ENCODE data around the gene PLIN1.

PLIN1 gene

GRCh38 chr15:89641053-89641452, 38.1 kb downstream of the PLIN1 start:
- Histone ChIP-seq H3K27ac (ENCODE audit: low read length) (no peak overlapping the region), H3K27me3 (ENCODE audit: control insufficient read depth in 1 of 2, insufficient read depth in 2 of 2, low read length in 2 of 2) (no peaks in the 10 kb centered on the region), H3K36me3 (ENCODE audit: control insufficient read depth in 2 of 2, insufficient read depth in 2 of 2, low read length in 2 of 2) (peaks cover 3 to 13% of the 10 kb centered on the region in 2 donors)

GRCh38 chr15:89640245-89640644, 38.9 kb downstream of the PLIN1 start:
- Histone ChIP-seq H3K9ac (ENCODE audit: low read length in 2 of 2) (no peak overlapping the region), H3K27me3 (ENCODE audit: control insufficient read depth in 1 of 2, insufficient read depth in 2 of 2, low read length in 2 of 2) (no peaks in the 10 kb centered on the region), H3K4me3 (ENCODE audit: low read length in 2 of 2) (no peak overlapping the region), H3K36me3 (ENCODE audit: control insufficient read depth in 2 of 2, insufficient read depth in 2 of 2, low read length in 2 of 2) (peaks cover 3 to 13% of the 10 kb centered on the region in 2 donors), H3K27ac (ENCODE audit: low read length) (no peak overlapping the region), H3K9me3 (ENCODE audit: control insufficient read depth in 2 of 2, low read length in 2 of 2) (no peaks in the 10 kb centered on the region), H3K4me1 (ENCODE audit: control insufficient read depth, insufficient read depth, low read length) (no peaks in the 10 kb centered on the region)

More at GRCh38 chr15:89641053-89641452, 38.1 kb downstream of the PLIN1 start:
- H3K4me3 ChIP-seq (ENCODE audit: low read length in 2 of 2), result no peak overlapping the region
- no peaks in the 10 kb centered on the region for H3K9me3 ChIP-seq (ENCODE audit: control insufficient read depth in 2 of 2, low read length in 2 of 2)
- no peak overlapping the region for H3K9ac ChIP-seq (ENCODE audit: low read length in 2 of 2)
- H3K4me1 ChIP-seq (ENCODE audit: control insufficient read depth, insufficient read depth, low read length), result no peaks in the 10 kb centered on the region

- H3K9ac ChIP-seq (ENCODE audit: low read length in 2 of 2), result no peak overlapping the region
- no peak overlapping the region for H3K27ac ChIP-seq (ENCODE audit: low read length)
- H3K9me3 ChIP-seq (ENCODE audit: control insufficient read depth in 2 of 2, low read length in 2 of 2), result no peaks in the 10 kb centered on the region
- H3K4me1 ChIP-seq (ENCODE audit: control insufficient read depth, insufficient read depth, low read length), result no peaks in the 10 kb centered on the region
- H3K4me3 ChIP-seq (ENCODE audit: low read length in 2 of 2), result no peak overlapping the region
- H3K27me3 ChIP-seq (ENCODE audit: control insufficient read depth in 1 of 2, insufficient read depth in 2 of 2, low read length in 2 of 2), result no peaks in the 10 kb centered on the region
- H3K36me3 ChIP-seq (ENCODE audit: control insufficient read depth in 2 of 2, insufficient read depth in 2 of 2, low read length in 2 of 2), result peaks cover 33 to 38% of the 10 kb centered on the region in 2 donors
Observed at GRCh38 chr15:89633585-89633984, 45.6 kb downstream of the PLIN1 start.

- Histone ChIP-seq H3K27ac (ENCODE audit: low read length) (no peak overlapping the region), H3K4me3 (ENCODE audit: low read length in 2 of 2) (no peak overlapping the region), H3K36me3 (ENCODE audit: control insufficient read depth in 2 of 2, insufficient read depth in 2 of 2, low read length in 2 of 2) (peaks cover 33 to 42% of the 10 kb centered on the region in 2 donors), H3K9me3 (ENCODE audit: control insufficient read depth in 2 of 2, low read length in 2 of 2) (no peaks in the 10 kb centered on the region), H3K9ac (ENCODE audit: low read length in 2 of 2) (no peak overlapping the region), H3K27me3 (ENCODE audit: control insufficient read depth in 1 of 2, insufficient read depth in 2 of 2, low read length in 2 of 2) (no peaks in the 10 kb centered on the region), H3K4me1 (ENCODE audit: control insufficient read depth, insufficient read depth, low read length) (no peaks in the 10 kb centered on the region)
Observed at GRCh38 chr15:89632563-89633430, 46.4 kb downstream of the PLIN1 start.

- Histone ChIP-seq H3K27ac (ENCODE audit: low read length) (no peak overlapping the region), H3K9ac (ENCODE audit: low read length in 2 of 2) (no peak overlapping the region), H3K4me1 (ENCODE audit: control insufficient read depth, insufficient read depth, low read length) (no peaks in the 10 kb centered on the region), H3K36me3 (ENCODE audit: control insufficient read depth in 2 of 2, insufficient read depth in 2 of 2, low read length in 2 of 2) (peaks cover 33 to 46% of the 10 kb centered on the region in 2 donors), H3K27me3 (ENCODE audit: control insufficient read depth in 1 of 2, insufficient read depth in 2 of 2, low read length in 2 of 2) (no peaks in the 10 kb centered on the region), H3K4me3 (ENCODE audit: low read length in 2 of 2) (no peak overlapping the region), H3K9me3 (ENCODE audit: control insufficient read depth in 2 of 2, low read length in 2 of 2) (no peaks in the 10 kb centered on the region)
Observed at GRCh38 chr15:89631902-89632264, 47.3 kb downstream of the PLIN1 start.

- Histone ChIP-seq H3K27ac (ENCODE audit: low read length) (no peak overlapping the region), H3K4me1 (ENCODE audit: control insufficient read depth, insufficient read depth, low read length) (no peaks in the 10 kb centered on the region), H3K9me3 (ENCODE audit: control insufficient read depth in 2 of 2, low read length in 2 of 2) (no peaks in the 10 kb centered on the region), H3K9ac (ENCODE audit: low read length in 2 of 2) (no peak overlapping the region), H3K4me3 (ENCODE audit: low read length in 2 of 2) (no peak overlapping the region), H3K27me3 (ENCODE audit: control insufficient read depth in 1 of 2, insufficient read depth in 2 of 2, low read length in 2 of 2) (no peaks in the 10 kb centered on the region), H3K36me3 (ENCODE audit: control insufficient read depth in 2 of 2, insufficient read depth in 2 of 2, low read length in 2 of 2) (peaks cover 35 to 48% of the 10 kb centered on the region in 2 donors)
Observed at GRCh38 chr15:89630974-89631901, 47.9 kb downstream of the PLIN1 start.

GRCh38 chr15:89630260-89630659, 48.9 kb downstream of the PLIN1 start:
- Histone ChIP-seq H3K27ac (ENCODE audit: low read length) (no peak overlapping the region), H3K4me1 (ENCODE audit: control insufficient read depth, insufficient read depth, low read length) (no peaks in the 10 kb centered on the region), H3K4me3 (ENCODE audit: low read length in 2 of 2) (no peak overlapping the region), H3K36me3 (ENCODE audit: control insufficient read depth in 2 of 2, insufficient read depth in 2 of 2, low read length in 2 of 2) (peaks cover 38 to 49% of the 10 kb centered on the region in 2 donors), H3K9ac (ENCODE audit: low read length in 2 of 2) (no peak overlapping the region), H3K27me3 (ENCODE audit: control insufficient read depth in 1 of 2, insufficient read depth in 2 of 2, low read length in 2 of 2) (no peaks in the 10 kb centered on the region), H3K9me3 (ENCODE audit: control insufficient read depth in 2 of 2, low read length in 2 of 2) (no peaks in the 10 kb centered on the region)

- peaks cover 38 to 50% of the 10 kb centered on the region in 2 donors for H3K36me3 ChIP-seq (ENCODE audit: control insufficient read depth in 2 of 2, insufficient read depth in 2 of 2, low read length in 2 of 2)
- no peaks in the 10 kb centered on the region for H3K27me3 ChIP-seq (ENCODE audit: control insufficient read depth in 1 of 2, insufficient read depth in 2 of 2, low read length in 2 of 2)
Observed at GRCh38 chr15:89629829-89630228, 49.3 kb downstream of the PLIN1 start.

GRCh38 chr15:89628806-89629715, 50.1 kb downstream of the PLIN1 start:
- Histone ChIP-seq H3K36me3 (ENCODE audit: control insufficient read depth in 2 of 2, insufficient read depth in 2 of 2, low read length in 2 of 2) (peaks cover 38 to 50% of the 10 kb centered on the region in 2 donors), H3K9ac (ENCODE audit: low read length in 2 of 2) (no peak overlapping the region), H3K27me3 (ENCODE audit: control insufficient read depth in 1 of 2, insufficient read depth in 2 of 2, low read length in 2 of 2) (no peaks in the 10 kb centered on the region), H3K9me3 (ENCODE audit: control insufficient read depth in 2 of 2, low read length in 2 of 2) (no peaks in the 10 kb centered on the region), H3K4me1 (ENCODE audit: control insufficient read depth, insufficient read depth, low read length) (no peaks in the 10 kb centered on the region), H3K27ac (ENCODE audit: low read length) (no peak overlapping the region), H3K4me3 (ENCODE audit: low read length in 2 of 2) (no peak overlapping the region)

More at GRCh38 chr15:89629829-89630228, 49.3 kb downstream of the PLIN1 start:
- H3K4me3 ChIP-seq (ENCODE audit: low read length in 2 of 2), result no peak overlapping the region
- H3K9me3 ChIP-seq (ENCODE audit: control insufficient read depth in 2 of 2, low read length in 2 of 2), result no peaks in the 10 kb centered on the region
- H3K9ac ChIP-seq (ENCODE audit: low read length in 2 of 2), result no peak overlapping the region
- no peaks in the 10 kb centered on the region for H3K4me1 ChIP-seq (ENCODE audit: control insufficient read depth, insufficient read depth, low read length)
- H3K27ac ChIP-seq (ENCODE audit: low read length), result no peak overlapping the region

GRCh38 chr15:89628301-89628700, 50.9 kb downstream of the PLIN1 start:
- Histone ChIP-seq H3K4me1 (ENCODE audit: control insufficient read depth, insufficient read depth, low read length) (no peaks in the 10 kb centered on the region), H3K4me3 (ENCODE audit: low read length in 2 of 2) (no peak overlapping the region), H3K9me3 (ENCODE audit: control insufficient read depth in 2 of 2, low read length in 2 of 2) (no peaks in the 10 kb centered on the region), H3K36me3 (ENCODE audit: control insufficient read depth in 2 of 2, insufficient read depth in 2 of 2, low read length in 2 of 2) (peaks cover 33 to 47% of the 10 kb centered on the region in 2 donors), H3K27ac (ENCODE audit: low read length) (no peak overlapping the region), H3K27me3 (ENCODE audit: control insufficient read depth in 1 of 2, insufficient read depth in 2 of 2, low read length in 2 of 2) (no peaks in the 10 kb centered on the region), H3K9ac (ENCODE audit: low read length in 2 of 2) (no peak overlapping the region)
